Measurements from ENCODE around the gene LRRC8D.

GRCh38 chr1:89978755-89979154, 157.9 kb downstream of the LRRC8D start:
- TF ChIP-seq POLR2A (IDR thresholded peaks at IDR 0.05) (no peak), CTCF (IDR thresholded peaks at IDR 0.05) (no peak), POLR2AphosphoS5 (IDR thresholded peaks at IDR 0.05) (no peak)
